ENCODE data around the gene CSGALNACT2. TPM values are rescaled to one million over a fixed set of nuclear protein-coding genes. Genes with fewer than 3 reads are reported as not detected.

CSGALNACT2 gene
- total and polyA plus RNA-seq, 10 of the 15 experiments (the other 5 are each of a cell fraction or from before 2014, with no cell fraction given) = 2.5 to 12.6 (median 8.7) TPM

DNA sequence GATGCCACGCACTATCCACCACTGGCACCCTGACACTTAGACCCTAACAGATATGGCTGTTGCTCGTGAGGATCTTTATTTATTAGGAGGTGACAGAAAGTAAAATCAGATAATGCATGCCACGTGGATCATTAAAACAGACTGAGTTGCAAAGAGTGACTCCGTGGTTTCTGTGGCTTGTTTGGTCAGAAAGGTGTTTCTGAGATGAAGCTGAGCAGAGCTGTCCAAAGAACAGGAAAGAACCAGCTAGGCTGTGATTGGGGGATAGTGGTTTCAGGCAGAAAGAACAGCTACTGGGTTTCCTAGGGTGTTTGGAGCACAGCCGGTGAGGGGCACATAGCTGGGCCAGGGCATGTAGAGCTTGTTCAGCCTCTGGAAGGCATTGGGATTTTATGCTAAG lies 34.4 kb downstream of the CSGALNACT2 start:
- ChIA-PET CTCF (interaction anchor here (1.6 kb wide), 1 partner anchor 31 kb away, joined by 4 read pairs; no protein-coding TSS in a partner anchor), RAD21 (ENCODE audit: unreplicated experiment) (interaction anchor here (1.4 kb wide), 1 partner anchor 32 kb away, joined by 4 read pairs; no protein-coding TSS in a partner anchor), SMC1A (ENCODE audit: uncharacterized antibody, unreplicated experiment) (interaction anchor here (1.1 to 1.9 kb wide), 2 partner anchors 19 to 21 kb away, joined by 3 to 4 read pairs; no protein-coding TSS in a partner anchor), POLR2A (no interaction called here)
- in situ Hi-C loops (cut with MboI) (loop anchor here (25.0 kb wide), 1 partner anchor 1790 kb away; the partner anchor contains the start of gene RASSF4), intact Hi-C loops (cut with micrococcal nuclease; ENCODE audit: unreplicated experiment) (no loop called here)
- FAIRE-seq = no peak
- BruUV-seq (replicated peaks) = no TSS peak
- H3K79me2 ChIP-seq (ENCODE audit: control insufficient read depth, insufficient read depth, low read length) = no peaks in the 10 kb centered on the region
- no peak overlapping the region for H3K4me2 ChIP-seq (ENCODE audit: control insufficient read depth, insufficient read depth)
- no peaks in the 10 kb centered on the region for H3K9me3 ChIP-seq (replicated peaks; ENCODE audit: control insufficient read depth, insufficient read depth, low read length)
- TF ChIP-seq BHLHE40 (IDR thresholded peaks at IDR 0.05; ENCODE audit: borderline replicate concordance in 1 of 2, low read depth in 2 of 2, low read length in 1 of 2) = peak; percentile 35 to 58; a peak in 1 of 4 replicates
- no peak for TF ChIP-seq CHD4 (IDR thresholded peaks at IDR 0.05)
- TF ChIP-seq PRDM15 (CRISPR knock-in tag; IDR thresholded peaks at IDR 0.05) = no peak
- TF ChIP-seq NRF1 (conservative IDR thresholded peaks at IDR 0.05; ENCODE audit: low read depth, low read length) = no peak
- TF ChIP-seq ZBED1 (IDR thresholded peaks at IDR 0.05; ENCODE audit: borderline replicate concordance) = no peak
- no peak for TF ChIP-seq NFYA (IDR thresholded peaks at IDR 0.05; ENCODE audit: borderline replicate concordance, low read depth, low read length)
- no peak for TF ChIP-seq ESRRA (IDR thresholded peaks at IDR 0.05; ENCODE audit: low read length)
- TF ChIP-seq SRF (IDR thresholded peaks at IDR 0.05; ENCODE audit: low read depth in 2 of 2, low read length in 2 of 2) = no peak
- TF ChIP-seq RUNX3 (IDR thresholded peaks at IDR 0.05; ENCODE audit: low read length) = peak; percentile 69
- TF ChIP-seq TAF1 (IDR thresholded peaks at IDR 0.05; ENCODE audit: borderline replicate concordance, low read depth, low read length) = no peak
- TF ChIP-seq KDM1A (IDR thresholded peaks at IDR 0.05; ENCODE audit: borderline replicate concordance) = no peak
- TF ChIP-seq FOXM1 (IDR thresholded peaks at IDR 0.05; ENCODE audit: low read depth, low read length) = no peak
- TF ChIP-seq, protein P1, sequence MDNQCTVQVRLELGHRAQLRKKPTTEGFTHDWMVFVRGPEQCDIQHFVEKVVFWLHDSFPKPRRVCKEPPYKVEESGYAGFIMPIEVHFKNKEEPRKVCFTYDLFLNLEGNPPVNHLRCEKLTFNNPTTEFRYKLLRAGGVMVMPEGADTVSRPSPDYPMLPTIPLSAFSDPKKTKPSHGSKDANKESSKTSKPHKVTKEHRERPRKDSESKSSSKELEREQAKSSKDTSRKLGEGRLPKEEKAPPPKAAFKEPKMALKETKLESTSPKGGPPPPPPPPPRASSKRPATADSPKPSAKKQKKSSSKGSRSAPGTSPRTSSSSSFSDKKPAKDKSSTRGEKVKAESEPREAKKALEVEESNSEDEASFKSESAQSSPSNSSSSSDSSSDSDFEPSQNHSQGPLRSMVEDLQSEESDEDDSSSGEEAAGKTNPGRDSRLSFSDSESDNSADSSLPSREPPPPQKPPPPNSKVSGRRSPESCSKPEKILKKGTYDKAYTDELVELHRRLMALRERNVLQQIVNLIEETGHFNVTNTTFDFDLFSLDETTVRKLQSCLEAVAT (IDR thresholded peaks at IDR 0.05) = no peak
- H3K36me3 ChIP-seq (ENCODE audit: control insufficient read depth in 2 of 2, insufficient read depth in 2 of 2, low read length in 1 of 2) = peaks cover 3 to 13% of the 10 kb centered on the region in 2 experiments
- DNase-seq (ENCODE audit: low read depth, low spot score) = no peak
- no peak overlapping the region for H3K27ac ChIP-seq (ENCODE audit: control insufficient read depth, insufficient read depth)
- H3K4me1 ChIP-seq (ENCODE audit: control insufficient read depth, insufficient read depth, low read length) = peaks cover 10% of the 10 kb centered on the region
- no peak overlapping the region for H3K9ac ChIP-seq (ENCODE audit: control insufficient read depth, insufficient read depth, low read length)
- H2AFZ ChIP-seq (ENCODE audit: control insufficient read depth, low read depth, low read length) = no peak overlapping the region
- H3K27me3 ChIP-seq (replicated peaks in 1 of 2; ENCODE audit: control insufficient read depth in 2 of 2, insufficient read depth in 2 of 2, low read length in 1 of 2) = no peaks in the 10 kb centered on the region
- H4K20me1 ChIP-seq (ENCODE audit: control insufficient read depth, insufficient read depth) = no peaks in the 10 kb centered on the region
- H3K4me3 ChIP-seq = no peak overlapping the region
- ATAC-seq = peak; percentile 47
- WGBS (ENCODE audit: insufficient coverage, insufficient replicate concordance, low lambda C conversion rate, missing lambda C conversion rate) = 79% methylated on average over 5 of the region's 5 CpGs
